ENCODE measurements around the gene NEURL3.

NEURL3 gene

GRCh38 chr2:96533292-96534073 lies 28.3 kb upstream of the NEURL3 start:
- H3K9ac ChIP-seq (ENCODE audit: low read depth in 1 of 2, low read length in 2 of 2): no peak overlapping the region
- peak overlapping the region; percentile 78 for H3K27ac ChIP-seq (ENCODE audit: low read depth, low read length)
- peaks cover 3 to 5% of the 10 kb centered on the region in 2 donors for H3K27me3 ChIP-seq (ENCODE audit: control insufficient read depth in 1 of 2, insufficient read depth in 2 of 2, low read length in 2 of 2)
- H3K9me3 ChIP-seq (ENCODE audit: control insufficient read depth in 1 of 2, low read length in 2 of 2): no peaks in the 10 kb centered on the region
- H3K36me3 ChIP-seq (ENCODE audit: control insufficient read depth in 1 of 2, insufficient read depth in 2 of 2, low read length in 2 of 2): no peaks in the 10 kb centered on the region
- no peak overlapping the region for H3K4me3 ChIP-seq (ENCODE audit: low read depth in 1 of 2, low read length in 2 of 2)
- H3K4me1 ChIP-seq (ENCODE audit: control insufficient read depth in 1 of 2, insufficient read depth in 2 of 2, low read length in 2 of 2): peaks cover 49 to 50% of the 10 kb centered on the region in 2 donors

- H3K27me3 ChIP-seq (ENCODE audit: control insufficient read depth in 1 of 2, insufficient read depth in 2 of 2, low read length in 2 of 2): peaks cover 0 to 1% of the 10 kb centered on the region in 2 donors
- H3K36me3 ChIP-seq (ENCODE audit: control insufficient read depth in 1 of 2, insufficient read depth in 2 of 2, low read length in 2 of 2): no peaks in the 10 kb centered on the region
- H3K4me3 ChIP-seq (ENCODE audit: low read depth in 1 of 2, low read length in 2 of 2): no peak overlapping the region
- H3K27ac ChIP-seq (ENCODE audit: low read depth, low read length): peak overlapping the region; percentile 78
- no peaks in the 10 kb centered on the region for H3K9me3 ChIP-seq (ENCODE audit: control insufficient read depth in 1 of 2, low read length in 2 of 2)
- H3K4me1 ChIP-seq (ENCODE audit: control insufficient read depth in 1 of 2, insufficient read depth in 2 of 2, low read length in 2 of 2): peaks cover 44 to 49% of the 10 kb centered on the region in 2 donors
- no peak overlapping the region for H3K9ac ChIP-seq (ENCODE audit: low read depth in 1 of 2, low read length in 2 of 2)
Observed at GRCh38 chr2:96532641-96533291, 27.6 kb upstream of the NEURL3 start.

- Histone ChIP-seq H3K36me3 (ENCODE audit: control insufficient read depth in 1 of 2, insufficient read depth in 2 of 2, low read length in 2 of 2) (no peaks in the 10 kb centered on the region), H3K27me3 (ENCODE audit: control insufficient read depth in 1 of 2, insufficient read depth in 2 of 2, low read length in 2 of 2) (no peaks in the 10 kb centered on the region), H3K27ac (ENCODE audit: low read depth, low read length) (peak overlapping the region; percentile 78), H3K4me3 (ENCODE audit: low read depth in 1 of 2, low read length in 2 of 2) (peak overlapping the region; percentile 41 to 58), H3K4me1 (ENCODE audit: control insufficient read depth in 1 of 2, insufficient read depth in 2 of 2, low read length in 2 of 2) (peaks cover 44 to 50% of the 10 kb centered on the region in 2 donors), H3K9me3 (ENCODE audit: control insufficient read depth in 1 of 2, low read length in 2 of 2) (no peaks in the 10 kb centered on the region), H3K9ac (ENCODE audit: low read depth in 1 of 2, low read length in 2 of 2) (peak overlapping the region; percentile 49 to 75)
Observed at GRCh38 chr2:96531872-96532505, 26.8 kb upstream of the NEURL3 start.

- H3K4me3 ChIP-seq (ENCODE audit: low read depth in 1 of 2, low read length in 2 of 2): peak overlapping the region in 1 of 2 donors; percentile 41
- H3K9me3 ChIP-seq (ENCODE audit: control insufficient read depth in 1 of 2, low read length in 2 of 2): no peaks in the 10 kb centered on the region
- peak overlapping the region; percentile 49 to 75 for H3K9ac ChIP-seq (ENCODE audit: low read depth in 1 of 2, low read length in 2 of 2)
- peak overlapping the region; percentile 78 for H3K27ac ChIP-seq (ENCODE audit: low read depth, low read length)
- H3K27me3 ChIP-seq (ENCODE audit: control insufficient read depth in 1 of 2, insufficient read depth in 2 of 2, low read length in 2 of 2): no peaks in the 10 kb centered on the region
- H3K4me1 ChIP-seq (ENCODE audit: control insufficient read depth in 1 of 2, insufficient read depth in 2 of 2, low read length in 2 of 2): peaks cover 51 to 53% of the 10 kb centered on the region in 2 donors
- H3K36me3 ChIP-seq (ENCODE audit: control insufficient read depth in 1 of 2, insufficient read depth in 2 of 2, low read length in 2 of 2): no peaks in the 10 kb centered on the region
Observed at GRCh38 chr2:96531366-96531765, 26.2 kb upstream of the NEURL3 start.

- Histone ChIP-seq H3K4me1 (ENCODE audit: control insufficient read depth in 1 of 2, insufficient read depth in 2 of 2, low read length in 2 of 2) (peaks cover 50 to 53% of the 10 kb centered on the region in 2 donors), H3K9me3 (ENCODE audit: control insufficient read depth in 1 of 2, low read length in 2 of 2) (no peaks in the 10 kb centered on the region), H3K4me3 (ENCODE audit: low read depth in 1 of 2, low read length in 2 of 2) (no peak overlapping the region), H3K9ac (ENCODE audit: low read depth in 1 of 2, low read length in 2 of 2) (peak overlapping the region in 1 of 2 donors; percentile 75), H3K36me3 (ENCODE audit: control insufficient read depth in 1 of 2, insufficient read depth in 2 of 2, low read length in 2 of 2) (no peaks in the 10 kb centered on the region), H3K27ac (ENCODE audit: low read depth, low read length) (no peak overlapping the region), H3K27me3 (ENCODE audit: control insufficient read depth in 1 of 2, insufficient read depth in 2 of 2, low read length in 2 of 2) (no peaks in the 10 kb centered on the region)
Observed at GRCh38 chr2:96530474-96531357, 25.6 kb upstream of the NEURL3 start.

GRCh38 chr2:96530144-96530430 lies 24.9 kb upstream of the NEURL3 start:
- peaks cover 50 to 53% of the 10 kb centered on the region in 2 donors for H3K4me1 ChIP-seq (ENCODE audit: control insufficient read depth in 1 of 2, insufficient read depth in 2 of 2, low read length in 2 of 2)
- H3K27me3 ChIP-seq (ENCODE audit: control insufficient read depth in 1 of 2, insufficient read depth in 2 of 2, low read length in 2 of 2): no peaks in the 10 kb centered on the region
- H3K4me3 ChIP-seq (ENCODE audit: low read depth in 1 of 2, low read length in 2 of 2): no peak overlapping the region
- H3K9me3 ChIP-seq (ENCODE audit: control insufficient read depth in 1 of 2, low read length in 2 of 2): no peaks in the 10 kb centered on the region
- no peak overlapping the region for H3K9ac ChIP-seq (ENCODE audit: low read depth in 1 of 2, low read length in 2 of 2)
- no peak overlapping the region for H3K27ac ChIP-seq (ENCODE audit: low read depth, low read length)
- no peaks in the 10 kb centered on the region for H3K36me3 ChIP-seq (ENCODE audit: control insufficient read depth in 1 of 2, insufficient read depth in 2 of 2, low read length in 2 of 2)

- Histone ChIP-seq H3K27me3 (ENCODE audit: control insufficient read depth in 1 of 2, insufficient read depth in 2 of 2, low read length in 2 of 2) (no peaks in the 10 kb centered on the region), H3K36me3 (ENCODE audit: control insufficient read depth in 1 of 2, insufficient read depth in 2 of 2, low read length in 2 of 2) (no peaks in the 10 kb centered on the region), H3K9ac (ENCODE audit: low read depth in 1 of 2, low read length in 2 of 2) (no peak overlapping the region), H3K9me3 (ENCODE audit: control insufficient read depth in 1 of 2, low read length in 2 of 2) (no peaks in the 10 kb centered on the region), H3K4me3 (ENCODE audit: low read depth in 1 of 2, low read length in 2 of 2) (no peak overlapping the region), H3K27ac (ENCODE audit: low read depth, low read length) (no peak overlapping the region), H3K4me1 (ENCODE audit: control insufficient read depth in 1 of 2, insufficient read depth in 2 of 2, low read length in 2 of 2) (peaks cover 51 to 53% of the 10 kb centered on the region in 2 donors)
Observed at GRCh38 chr2:96529376-96530143, 24.4 kb upstream of the NEURL3 start.

- H3K27ac ChIP-seq (ENCODE audit: low read depth, low read length): peak overlapping the region; percentile 6
- H3K4me3 ChIP-seq (ENCODE audit: low read depth in 1 of 2, low read length in 2 of 2): no peak overlapping the region
- H3K9ac ChIP-seq (ENCODE audit: low read depth in 1 of 2, low read length in 2 of 2): no peak overlapping the region
- H3K36me3 ChIP-seq (ENCODE audit: control insufficient read depth in 1 of 2, insufficient read depth in 2 of 2, low read length in 2 of 2): no peaks in the 10 kb centered on the region
- H3K27me3 ChIP-seq (ENCODE audit: control insufficient read depth in 1 of 2, insufficient read depth in 2 of 2, low read length in 2 of 2): no peaks in the 10 kb centered on the region
- H3K4me1 ChIP-seq (ENCODE audit: control insufficient read depth in 1 of 2, insufficient read depth in 2 of 2, low read length in 2 of 2): peaks cover 50 to 54% of the 10 kb centered on the region in 2 donors
- no peaks in the 10 kb centered on the region for H3K9me3 ChIP-seq (ENCODE audit: control insufficient read depth in 1 of 2, low read length in 2 of 2)
Observed at GRCh38 chr2:96528700-96529375, 23.7 kb upstream of the NEURL3 start.

All from duodenal mucosa (tissue), 2 donors.